GM21515 (cell line): ENCODE data around the gene DOCK11.
"Not testable (repeated sequence)": the region's sequence is repeated elsewhere in the genome, so short reads cannot be mapped to it uniquely, and the experiment has no call there.

Source experiments
- ATAC-seq: cut with Tn5 transposase; IDR thresholded peaks from one replicate; pipeline ENCODE4 v1.9.1; 2021; ENCODE audit not compliant: unreplicated experiment

The DOCK11 gene

GRCh38 chrX:118729042-118729652, 233.5 kb downstream of the DOCK11 start:
- ATAC-seq, result no peak

- ATAC-seq, result no peak
Measured at GRCh38 chrX:118730500-118731247, 235.1 kb downstream of the DOCK11 start.

- not testable (repeated sequence) for ATAC-seq
Measured at GRCh38 chrX:118732551-118732950, 236.9 kb downstream of the DOCK11 start.

GRCh38 chrX:118734909-118735308, 239.3 kb downstream of the DOCK11 start:
- ATAC-seq, result peak; percentile 52
